Right lobe of liver (tissue), 6 donors: ENCODE measurements around the gene S100A16. TPM values are rescaled to one million over a fixed set of nuclear protein-coding genes. Genes with fewer than 3 reads are reported as not detected.

Experiments
- ATAC-seq, 4 donors: fragments of 200-7000 bp; cut with Tn5 transposase; one replicate each; pipeline ENCODE4 v1.9.1; 2020; ENCODE audit warnings: mild to moderate bottlenecking in 4 of 4, moderate library complexity in 4 of 4
- DNase-seq, 3 donors: peaks; one replicate each; pipeline ENCODE4 v3.0.0-alpha.2; 2020
- H3K27ac ChIP-seq, 3 donors: fragments of 200-600 bp; one replicate each; pipeline ENCODE4 v1.8.0; 2022
- H3K27me3 ChIP-seq, 2 donors: fragments of 200-600 bp; one replicate each; pipeline ENCODE4 v1.8.0; 2022
- H3K36me3 ChIP-seq, 4 donors: fragments of 200-600 bp; sonication (generic) in 1 of 4; one replicate each; pipeline versions ENCODE4 v1.5.1 to v1.8.0; 2017 to 2022; ENCODE audit warnings: control low read depth in 1 of 4
- H3K4me1 ChIP-seq, 4 donors: fragments of 200-600 bp; sonication (generic) in 1 of 4; one replicate each; pipeline versions ENCODE4 v1.5.1 to v1.8.0; 2017 to 2022; ENCODE audit warnings: control low read depth in 1 of 4
- H3K4me3 ChIP-seq, 3 donors: fragments of 200-600 bp; one replicate each; pipeline ENCODE4 v1.8.0; 2022
- H3K9me3 ChIP-seq, 4 donors: fragments of 200-600 bp; sonication (generic) in 1 of 4; one replicate each; pipeline versions ENCODE4 v1.5.1 to v1.8.0; 2017 to 2022; ENCODE audit warnings: control low read depth in 1 of 4
- CTCF ChIP-seq, 4 donors: fragments of 200-600 bp in 3 of 4; fragments of 450-650 bp in 1 of 4; IDR thresholded peaks; one replicate each; pipeline versions ENCODE4 v1.5.1 to v1.8.0; 2016 to 2022; ENCODE audit warnings: antibody characterized with exemption in 4 of 4, mild to moderate bottlenecking in 2 of 4
- POLR2A ChIP-seq: fragments of 450-650 bp; IDR thresholded peaks from one replicate; pipeline ENCODE4 v1.6.1; 2017; ENCODE audit warnings: antibody characterized with exemption, mild to moderate bottlenecking
- WGBS: methylation state at CpG from one replicate; pipeline ENCODE4 v1.1.6; 2018; ENCODE audit warnings: low coverage, low lambda C conversion rate; ENCODE audit not compliant: insufficient coverage; ENCODE audit errors: missing lambda C conversion rate; 5-methylcytosine and 5-hydroxymethylcytosine counted together
- intact Hi-C, 2 donors: fragments of 100-400 bp; cut with DNase I; formaldehyde crosslinking; loops; one replicate each; pipeline versions ENCODE4 v1.11.2 to v1.14.1; 2022
- total RNA-seq, 6 experiments: library from RNA; depleted of rRNA in 2 of 6; stranded (reverse); fragments of >200 nt in 2 of 6; fragmentation: NEBNext Ultra II Directional in 3 of 6; extraction: Animal tissue kit (Norgen Biotek cat#: 25700) in 3 of 6; gene quantifications; one replicate each; pipeline versions ENCODE4 v1.1.0 to v1.2.4, GENCODE V29; 2016 to 2023
- donor health status: DM: no; HTN: yes; CAD: no.
- donor health status: DM: no; HTN: no; CAD: no.
- donor health status: DM: no; HTN: no; CAD: no.
- donor health status: DM: no; HTN: yes; CAD: no.
- donor health status: DM: no; HTN: yes; CAD: no.

The S100A16 gene
- total RNA-seq, 6 experiments from 2014 or later = 55.9 to 151 (median 71.8) TPM

- Histone ChIP-seq H3K9me3 (no peaks in the 10 kb centered on the region), H3K36me3 (no peaks in the 10 kb centered on the region), H3K27me3 (no peaks in the 10 kb centered on the region), H3K4me3 (no peak overlapping the region), H3K4me1 (peaks cover 0 to 7% (median 1%) of the 10 kb centered on the region in 4 donors), H3K27ac (no peak overlapping the region)
- TF ChIP-seq POLR2A = no peak
- TF ChIP-seq CTCF (IDR thresholded peaks at IDR 0.05) = no peak
- 63% methylated on average over 8 of the region's 8 CpGs for WGBS
- intact Hi-C loops = loop anchor here (5.0 to 10.0 kb wide), 2 partner anchors 55 to 57 kb away; no protein-coding TSS in a partner anchor
- ATAC-seq = no peak
- no peak for DNase-seq
Observed at GRCh38 chr1:153569465-153569864, 43.5 kb downstream of the S100A16 start.

GRCh38 chr1:153568367-153569099 lies 44.4 kb downstream of the S100A16 start:
- no peaks in the 10 kb centered on the region for H3K9me3 ChIP-seq
- no peak overlapping the region for H3K27ac ChIP-seq
- intact Hi-C loops = loop anchor here (5.0 to 10.0 kb wide), 2 partner anchors 54 to 56 kb away; no protein-coding TSS in a partner anchor
- peaks cover 0 to 7% (median 1%) of the 10 kb centered on the region in 4 donors for H3K4me1 ChIP-seq
- no peaks in the 10 kb centered on the region for H3K36me3 ChIP-seq
- WGBS = 4% methylated on average over 18 of the region's 25 CpGs
- ATAC-seq (peak; percentile 62 to 83 (median 76)), DNase-seq (peak; percentile 85)
- H3K27me3 ChIP-seq = no peaks in the 10 kb centered on the region
- TF ChIP-seq CTCF (IDR thresholded peaks at IDR 0.05) (peak; percentile 95 to 98 (median 96)), POLR2A (no peak)
- H3K4me3 ChIP-seq = no peak overlapping the region

- Histone ChIP-seq H3K27me3 (no peaks in the 10 kb centered on the region), H3K27ac (no peak overlapping the region), H3K36me3 (no peaks in the 10 kb centered on the region), H3K4me3 (no peak overlapping the region), H3K4me1 (peaks cover 0 to 7% (median 0%) of the 10 kb centered on the region in 4 donors), H3K9me3 (no peaks in the 10 kb centered on the region)
- intact Hi-C loops = loop anchor here (5.0 to 10.0 kb wide), 2 partner anchors 53 to 55 kb away; no protein-coding TSS in a partner anchor
- no peak for TF ChIP-seq POLR2A
- ATAC-seq (peak in 1 of 4 donors; percentile 14), DNase-seq (no peak)
- 71% methylated on average over 16 of the region's 22 CpGs for WGBS
Observed at GRCh38 chr1:153567621-153568366, 45.1 kb downstream of the S100A16 start.

- Histone ChIP-seq H3K9me3 (no peaks in the 10 kb centered on the region), H3K36me3 (no peaks in the 10 kb centered on the region), H3K27ac (peak overlapping the region; percentile 44 to 57 (median 51)), H3K4me3 (no peak overlapping the region), H3K4me1 (peaks cover 0 to 7% (median 0%) of the 10 kb centered on the region in 4 donors), H3K27me3 (no peaks in the 10 kb centered on the region)
- WGBS = 61% methylated on average over 8 of the region's 16 CpGs
- ATAC-seq (peak; percentile 66 to 89 (median 72)), DNase-seq (peak; percentile 79 to 89 (median 85))
- no peak for TF ChIP-seq CTCF (IDR thresholded peaks at IDR 0.05)
- peak; percentile 34 for TF ChIP-seq POLR2A
- intact Hi-C loops = loop anchor here (5.0 to 10.0 kb wide), 2 partner anchors 52 to 54 kb away; no protein-coding TSS in a partner anchor
Observed at GRCh38 chr1:153566414-153567371, 46.2 kb downstream of the S100A16 start.
